ENCODE results near the gene DNAJC4.

GRCh38 chr11:64220798-64221197, 9.6 kb upstream of the DNAJC4 start:
- no peak for TF ChIP-seq POLR2A (IDR thresholded peaks at IDR 0.05; ENCODE audit: low read length)
- TF ChIP-seq GATA1 (IDR thresholded peaks at IDR 0.05; ENCODE audit: low read depth, low read length): no peak
